ENCODE results near the gene CRAT.

GRCh38 chr9:129110740-129111527 lies at the start of gene CRAT, which contains the start of gene PTPA:
- TF ChIP-seq EP300 (IDR thresholded peaks at IDR 0.05) (no peak), POLR2A (IDR thresholded peaks at IDR 0.05) (peak in 2 of 4 donors; percentile 90), CTCF (IDR thresholded peaks at IDR 0.05) (no peak)

All from stomach (tissue), 4 donors.